Measurements from ENCODE around the gene GPC3.

Gene GPC3

GRCh38 chrX:133985164-133985966 lies at the start of gene GPC3:
Gene GPC3, minus strand, starts transcription at chrX:133985594.
- no peak for DNase-seq (ENCODE audit: low spot score)
- in situ Hi-C loops (cut with MboI; ENCODE audit: low pct_unique_long_range_greater_than_20kb, low sequenced_read_pairs, unreplicated experiment) = no loop called here

GRCh38 chrX:134032441-134032840 lies 47.0 kb upstream of the GPC3 start:
- no peak for TF ChIP-seq CTCF (IDR thresholded peaks at IDR 0.05; ENCODE audit: extremely low read depth, insufficient read depth, missing control alignments)
- in situ Hi-C loops (cut with MboI; ENCODE audit: low pct_unique_long_range_greater_than_20kb, low sequenced_read_pairs, unreplicated experiment) = no loop called here
- DNase-seq (ENCODE audit: low spot score) = no peak

More at GRCh38 chrX:133985164-133985966, at the start of gene GPC3:
- no peak for TF ChIP-seq CTCF (IDR thresholded peaks at IDR 0.05; ENCODE audit: extremely low read depth, insufficient read depth, missing control alignments)

- peak; percentile 32 for TF ChIP-seq CTCF (IDR thresholded peaks at IDR 0.05; ENCODE audit: extremely low read depth, insufficient read depth, missing control alignments)
- in situ Hi-C loops (cut with MboI; ENCODE audit: low pct_unique_long_range_greater_than_20kb, low sequenced_read_pairs, unreplicated experiment) = no loop called here
- DNase-seq (ENCODE audit: low spot score) = peak; percentile 7
Observed at GRCh38 chrX:134026565-134027311, 41.3 kb upstream of the GPC3 start.

- no peak for TF ChIP-seq CTCF (IDR thresholded peaks at IDR 0.05; ENCODE audit: extremely low read depth, insufficient read depth, missing control alignments)
- DNase-seq (ENCODE audit: low spot score) = no peak
- in situ Hi-C loops (cut with MboI; ENCODE audit: low pct_unique_long_range_greater_than_20kb, low sequenced_read_pairs, unreplicated experiment) = no loop called here
Observed at GRCh38 chrX:134025986-134026545, 40.7 kb upstream of the GPC3 start.

GRCh38 chrX:134024686-134025377 lies 39.4 kb upstream of the GPC3 start:
- no peak for TF ChIP-seq CTCF (IDR thresholded peaks at IDR 0.05; ENCODE audit: extremely low read depth, insufficient read depth, missing control alignments)
- no peak for DNase-seq (ENCODE audit: low spot score)
- in situ Hi-C loops (cut with MboI; ENCODE audit: low pct_unique_long_range_greater_than_20kb, low sequenced_read_pairs, unreplicated experiment) = no loop called here

GRCh38 chrX:134023851-134024281 lies 38.5 kb upstream of the GPC3 start:
- no peak for TF ChIP-seq CTCF (IDR thresholded peaks at IDR 0.05; ENCODE audit: extremely low read depth, insufficient read depth, missing control alignments)
- DNase-seq (ENCODE audit: low spot score) = no peak
- in situ Hi-C loops (cut with MboI; ENCODE audit: low pct_unique_long_range_greater_than_20kb, low sequenced_read_pairs, unreplicated experiment) = no loop called here
